ENCODE data around the gene HELZ.
"Not testable (repeated sequence)": the region's sequence is repeated elsewhere in the genome, so short reads cannot be mapped to it uniquely, and the experiment has no call there.

HELZ gene

GRCh38 chr17:67113486-67113885 is 131.5 kb downstream of the HELZ start:
- DNase-seq (ENCODE audit: low spot score) = no peak

- no peak for DNase-seq (ENCODE audit: low spot score)
Observed at GRCh38 chr17:67111808-67112207, 133.2 kb downstream of the HELZ start.

GRCh38 chr17:67111327-67111726 is 133.7 kb downstream of the HELZ start:
- no peak for DNase-seq (ENCODE audit: low spot score)

GRCh38 chr17:67110619-67111018 is 134.4 kb downstream of the HELZ start:
- DNase-seq (ENCODE audit: low spot score) = no peak

- DNase-seq (ENCODE audit: low spot score) = no peak
Observed at GRCh38 chr17:67109111-67109510, 135.9 kb downstream of the HELZ start.

GRCh38 chr17:67107811-67108775 is 136.9 kb downstream of the HELZ start:
- DNase-seq (ENCODE audit: low spot score) = no peak

GRCh38 chr17:67107171-67107570 is 137.8 kb downstream of the HELZ start:
- DNase-seq (ENCODE audit: low spot score) = no peak

- DNase-seq (ENCODE audit: low spot score) = no peak
Observed at GRCh38 chr17:67105213-67105612, 139.8 kb downstream of the HELZ start.

GRCh38 chr17:67104641-67105040 is 140.4 kb downstream of the HELZ start:
- DNase-seq (ENCODE audit: low spot score) = not testable (repeated sequence)

GRCh38 chr17:67098006-67098405 is 147.0 kb downstream of the HELZ start:
- no peak for DNase-seq (ENCODE audit: low spot score)

- DNase-seq (ENCODE audit: low spot score) = no peak
Observed at GRCh38 chr17:67096609-67097008, 148.4 kb downstream of the HELZ start.

GRCh38 chr17:67095803-67096202 is 149.2 kb downstream of the HELZ start:
- DNase-seq (ENCODE audit: low spot score) = no peak

- DNase-seq (ENCODE audit: low spot score) = not testable (repeated sequence)
Observed at GRCh38 chr17:67095291-67095690, 149.7 kb downstream of the HELZ start.

- no peak for DNase-seq (ENCODE audit: low spot score)
Observed at GRCh38 chr17:67093348-67093747, 151.6 kb downstream of the HELZ start.

GRCh38 chr17:67092710-67093109 is 152.3 kb downstream of the HELZ start:
- not testable (repeated sequence) for DNase-seq (ENCODE audit: low spot score)

- no peak for DNase-seq (ENCODE audit: low spot score)
Observed at GRCh38 chr17:67092291-67092690, 152.7 kb downstream of the HELZ start.

- no peak for DNase-seq (ENCODE audit: low spot score)
Observed at GRCh38 chr17:67090341-67090740, 154.7 kb downstream of the HELZ start.

GRCh38 chr17:67088639-67089038 is 156.4 kb downstream of the HELZ start:
- DNase-seq (ENCODE audit: low spot score) = no peak

- no peak for DNase-seq (ENCODE audit: low spot score)
Observed at GRCh38 chr17:67085406-67085805, 159.6 kb downstream of the HELZ start.

- DNase-seq (ENCODE audit: low spot score) = no peak
Observed at GRCh38 chr17:67082107-67082506, 162.9 kb downstream of the HELZ start.

GRCh38 chr17:67080804-67081203 is 164.2 kb downstream of the HELZ start:
- no peak for DNase-seq (ENCODE audit: low spot score)

GRCh38 chr17:67079491-67079890 is 165.5 kb downstream of the HELZ start:
- no peak for DNase-seq (ENCODE audit: low spot score)

GRCh38 chr17:67078292-67078691 is 166.7 kb downstream of the HELZ start:
- no peak for DNase-seq (ENCODE audit: low spot score)

- DNase-seq (ENCODE audit: low spot score) = no peak
Observed at GRCh38 chr17:67076290-67076689, 168.7 kb downstream of the HELZ start.
